ENCODE measurements around the gene WWOX. TPM values are rescaled to one million over a fixed set of nuclear protein-coding genes. Genes with fewer than 3 reads are reported as not detected.

The WWOX gene
- total and polyA plus RNA-seq, 2 of the 8 experiments (the other 6 are each of a cell fraction or from before 2014, with no cell fraction given): 5.4 to 16.7 TPM

DNA sequence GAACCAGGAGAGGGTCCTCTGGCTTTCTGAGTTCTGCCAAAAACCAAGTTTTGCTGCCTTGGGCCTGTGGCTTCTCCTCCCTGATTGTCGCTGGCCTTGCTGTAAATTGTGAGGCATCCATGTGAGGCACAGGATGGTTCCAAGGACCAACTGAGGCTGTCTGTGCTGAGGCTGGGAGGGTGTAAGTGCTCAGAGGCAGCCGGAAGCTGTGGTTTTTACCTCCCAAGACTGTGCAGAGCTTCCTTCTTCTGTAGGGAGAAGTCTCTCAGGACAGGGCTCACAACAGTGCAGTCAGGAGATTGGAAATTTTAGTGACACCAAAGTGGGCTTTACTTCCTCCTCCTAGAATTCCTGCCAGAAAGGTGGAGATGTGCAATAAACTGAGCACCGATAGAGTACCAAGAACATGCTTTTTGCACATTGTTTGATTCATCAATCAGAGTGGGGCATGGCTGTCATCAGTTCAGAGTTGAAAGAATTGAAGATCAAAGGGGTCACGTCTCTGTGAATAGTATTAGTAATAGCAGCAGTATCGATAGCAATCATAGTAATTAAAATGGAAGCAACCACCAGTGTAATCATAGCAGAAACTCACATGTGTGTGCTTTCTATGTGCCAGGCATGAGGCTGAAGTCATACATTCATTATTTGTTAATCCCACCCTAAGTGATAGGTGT is 467.1 kb downstream of the WWOX start:
- Histone ChIP-seq H3K27me3 (replicated peaks in 1 of 4; ENCODE audit: control insufficient read depth in 3 of 4, extremely low read depth in 1 of 4, insufficient read depth in 3 of 4, low read length in 3 of 4) (no peaks in the 10 kb centered on the region), H2AK5ac (ENCODE audit: low read depth, low read length) (no peak overlapping the region), H3K4ac (replicated peaks; ENCODE audit: insufficient read length, low read depth, low read length) (no peak overlapping the region), H3K79me2 (ENCODE audit: control insufficient read depth in 1 of 2, insufficient read depth in 2 of 2, low read length in 2 of 2) (no peaks in the 10 kb centered on the region), H3K4me1 (replicated peaks in 1 of 4; ENCODE audit: control insufficient read depth in 3 of 4, insufficient read depth in 4 of 4, low read length in 3 of 4) (no peaks in the 10 kb centered on the region), H4K5ac (ENCODE audit: insufficient read length, low read depth, low read length) (no peak overlapping the region), H2AFZ (ENCODE audit: low read length) (no peak overlapping the region), H2BK5ac (ENCODE audit: low read depth, low read length) (no peak overlapping the region), H2BK12ac (ENCODE audit: low read depth, low read length) (no peak overlapping the region), H3K4me3 (ENCODE audit: extremely low read depth in 1 of 4, insufficient read depth in 2 of 4, low read depth in 3 of 4, low read length in 4 of 4) (no peak overlapping the region), H2BK15ac (ENCODE audit: low read length) (no peak overlapping the region), H3K4me2 (ENCODE audit: insufficient read depth in 1 of 2, low read depth in 2 of 2, low read length in 2 of 2) (no peak overlapping the region), H4K8ac (ENCODE audit: extremely low read depth, insufficient read depth, low read length) (no peak overlapping the region), H2BK120ac (replicated peaks; ENCODE audit: low read depth, low read length) (no peak overlapping the region), H2BK20ac (ENCODE audit: low read length) (no peak overlapping the region), H3K79me1 (ENCODE audit: low read depth, low read length) (no peaks in the 10 kb centered on the region), H3K9me3 (ENCODE audit: insufficient read depth in 2 of 2, low read depth in 1 of 2, low read length in 1 of 2) (0 out of 4 replicates have a peak, but pooled peaks cover 0 to 5% of the 10 kb centered on the region in 2 experiments), H3K9ac (replicated peaks in 1 of 4; ENCODE audit: extremely low read depth in 1 of 4, low read depth in 3 of 4, low read length in 3 of 4) (no peak overlapping the region), H3K36me3 (ENCODE audit: control insufficient read depth in 2 of 4, insufficient read depth in 4 of 4, low read length in 3 of 4) (no peaks in the 10 kb centered on the region), H4K20me1 (replicated peaks in 1 of 2; ENCODE audit: control insufficient read depth in 1 of 2, insufficient read depth in 2 of 2, low read length in 2 of 2) (no peaks in the 10 kb centered on the region), H3K18ac (ENCODE audit: extremely low read depth, low read length) (no peak overlapping the region), H4K91ac (replicated peaks; ENCODE audit: insufficient read length, low read length) (no peak overlapping the region), H3K23ac (ENCODE audit: insufficient read length) (no peak overlapping the region), H3K23me2 (ENCODE audit: low read depth, low read length) (no peaks in the 10 kb centered on the region), H3K56ac (replicated peaks; ENCODE audit: insufficient read length, low read depth, low read length) (no peak overlapping the region), H3K27ac (ENCODE audit: low read depth, low read length) (no peak overlapping the region), H3K14ac (ENCODE audit: insufficient read length) (no peak overlapping the region)
- POLR2A ChIA-PET (ENCODE audit: partially characterized antibody): no interaction called here
- CTCF ChIA-PET (ENCODE audit: partially characterized antibody): no interaction called here
- DNase-seq (ENCODE audit: low read depth in 1 of 2, low spot score in 2 of 2): no peak
- FAIRE-seq: no peak
- 94% methylated on average over 5 of the region's 5 CpGs; no CpG with 5 or more reads in 1 of the 2 experiments for WGBS, 2 experiments (ENCODE audit: extremely low coverage in 1 of 2, insufficient coverage in 1 of 2, insufficient read length in 1 of 2, insufficient replicate concordance in 2 of 2, low coverage in 1 of 2, low lambda C conversion rate in 2 of 2, missing lambda C conversion rate in 1 of 2)
- no peak for TF ChIP-seq KDM4A (IDR thresholded peaks at IDR 0.05; ENCODE audit: low read depth, low read length, severe bottlenecking)
- TF ChIP-seq TCF12 (IDR thresholded peaks at IDR 0.05; ENCODE audit: low read depth, low read length): no peak
- no peak for TF ChIP-seq TBP (IDR thresholded peaks at IDR 0.05; ENCODE audit: low read depth, low read length)
- no peak for TF ChIP-seq JUN (IDR thresholded peaks at IDR 0.05; ENCODE audit: low read depth, low read length)
- no peak for TF ChIP-seq SP1 (IDR thresholded peaks at IDR 0.05; ENCODE audit: low read depth, low read length)
- TF ChIP-seq GTF2F1 (IDR thresholded peaks at IDR 0.05; ENCODE audit: borderline replicate concordance, low read depth, low read length): no peak
- no peak for TF ChIP-seq ZNF274 (IDR thresholded peaks at IDR 0.05; ENCODE audit: borderline replicate concordance, extremely low read depth, low read length)
- no peak for TF ChIP-seq BCL11A (IDR thresholded peaks at IDR 0.05; ENCODE audit: low read depth in 2 of 2, low read length in 2 of 2)
- no peak for TF ChIP-seq KDM1A (IDR thresholded peaks at IDR 0.05; ENCODE audit: borderline replicate concordance, low read length)
- TF ChIP-seq SIX5 (IDR thresholded peaks at IDR 0.05; ENCODE audit: low read depth, low read length): no peak
- TF ChIP-seq, protein P1, sequence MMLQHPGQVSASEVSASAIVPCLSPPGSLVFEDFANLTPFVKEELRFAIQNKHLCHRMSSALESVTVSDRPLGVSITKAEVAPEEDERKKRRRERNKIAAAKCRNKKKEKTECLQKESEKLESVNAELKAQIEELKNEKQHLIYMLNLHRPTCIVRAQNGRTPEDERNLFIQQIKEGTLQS (IDR thresholded peaks at IDR 0.05; ENCODE audit: insufficient read depth, low read depth, low read length): no peak
- no peak for TF ChIP-seq SUZ12 (IDR thresholded peaks at IDR 0.05; ENCODE audit: low read length)
- no peak for TF ChIP-seq GABPA (IDR thresholded peaks at IDR 0.05; ENCODE audit: borderline replicate concordance, insufficient read depth, low read length)

Measured in H1 (cell line).